Neural progenitor cell (in vitro differentiated cells): Measurements from ENCODE around the gene FAM180A. TPM values are rescaled to one million over a fixed set of nuclear protein-coding genes. Genes with fewer than 3 reads are reported as not detected.

Experiments
- DNase-seq: peaks from one replicate; pipeline ENCODE4 v3.0.0-alpha.2; 2016; ENCODE audit warnings: low spot score
- H2AFZ ChIP-seq: fragments of 200-600 bp; sonication (generic); replicated peaks from 2 replicates; pipeline ENCODE4 v1.6.1; 2016; ENCODE audit warnings: antibody characterized with exemption
- H3F3A ChIP-seq: fragments of 200-600 bp; sonication (generic); 2 replicates; pipeline ENCODE4 v1.6.1; 2016; ENCODE audit warnings: antibody characterized with exemption, low read depth
- H3K27ac ChIP-seq: fragments of 200-600 bp; sonication (generic); 2 replicates; pipeline ENCODE4 v1.5.1; 2016; ENCODE audit warnings: mild to moderate bottlenecking
- H3K27me3 ChIP-seq: fragments of 200-600 bp; sonication (generic); 2 replicates; pipeline ENCODE4 v1.6.1; 2016; ENCODE audit warnings: mild to moderate bottlenecking, moderate library complexity
- H3K36me3 ChIP-seq: fragments of 200-600 bp; sonication (generic); 2 replicates; pipeline ENCODE4 v1.5.1; 2016
- H3K4me1 ChIP-seq: fragments of 200-600 bp; sonication (generic); 2 replicates; pipeline ENCODE4 v1.6.1; 2016; ENCODE audit warnings: mixed run types
- H3K4me2 ChIP-seq: fragments of 200-600 bp; sonication (generic); 2 replicates; pipeline ENCODE4 v1.6.1; 2016
- H3K4me3 ChIP-seq: fragments of 200-600 bp; sonication (generic); 2 replicates; pipeline ENCODE4 v1.5.1; 2016
- H3K79me2 ChIP-seq: fragments of 200-600 bp; sonication (generic); 2 replicates; pipeline ENCODE4 v1.6.1; 2016; ENCODE audit warnings: low read depth
- H3K9ac ChIP-seq: fragments of 200-600 bp; sonication (generic); 2 replicates; pipeline ENCODE4 v1.6.1; 2016
- H3K9me3 ChIP-seq: fragments of 200-600 bp; sonication (generic); 2 replicates; pipeline ENCODE4 v1.5.1; 2016; ENCODE audit warnings: low read depth
- H4K20me1 ChIP-seq: fragments of 200-600 bp; sonication (generic); 2 replicates; pipeline ENCODE4 v1.6.1; 2016; ENCODE audit warnings: low read depth
- H3K27ac Mint-ChIP-seq: 3 replicates; pipeline ENCODE4 v1.8.0; 2021; ENCODE audit warnings: mixed read lengths
- H3K27me3 Mint-ChIP-seq: 2 replicates; pipeline ENCODE4 v1.8.0; 2022; ENCODE audit warnings: low read depth, mild to moderate bottlenecking, inconsistent platforms, moderate library complexity, mixed read lengths; ENCODE audit not compliant: insufficient read depth
- H3K36me3 Mint-ChIP-seq: 3 replicates; pipeline ENCODE4 v1.8.0; 2021; ENCODE audit warnings: mixed read lengths
- H3K4me1 Mint-ChIP-seq: 3 replicates; pipeline ENCODE4 v1.8.0; 2021; ENCODE audit warnings: mixed read lengths
- H3K4me3 Mint-ChIP-seq: 3 replicates; pipeline ENCODE4 v1.8.0; 2021; ENCODE audit warnings: mild to moderate bottlenecking, moderate library complexity, mixed read lengths
- H3K9me3 Mint-ChIP-seq: 3 replicates; pipeline ENCODE4 v1.8.0; 2020; ENCODE audit warnings: mixed read lengths
- CTCF ChIP-seq: fragments of 200-600 bp; sonication (generic); IDR thresholded peaks from 2 replicates; pipeline ENCODE4 v1.5.1; 2017; ENCODE audit warnings: antibody characterized with exemption, mild to moderate bottlenecking
- EZH2 ChIP-seq: fragments of 200-600 bp; sonication (generic); IDR thresholded peaks from 2 replicates; pipeline ENCODE4 v1.6.1; 2017; ENCODE audit warnings: antibody characterized with exemption, mild to moderate bottlenecking, moderate library complexity
- EZH2phosphoT487 ChIP-seq: fragments of 200-600 bp; sonication (generic); IDR thresholded peaks from 2 replicates; pipeline ENCODE4 v1.6.1; 2017; ENCODE audit warnings: antibody characterized with exemption
- total RNA-seq: library from RNA; depleted of rRNA; stranded (reverse); fragments of >200 nt; gene quantifications from 2 replicates; pipeline ENCODE4 v1.2.3, GENCODE V29; 2015; ENCODE audit warnings: low replicate concordance

FAM180A gene
- total RNA-seq, 1 donor from 2014 or later = not detected

DNA sequence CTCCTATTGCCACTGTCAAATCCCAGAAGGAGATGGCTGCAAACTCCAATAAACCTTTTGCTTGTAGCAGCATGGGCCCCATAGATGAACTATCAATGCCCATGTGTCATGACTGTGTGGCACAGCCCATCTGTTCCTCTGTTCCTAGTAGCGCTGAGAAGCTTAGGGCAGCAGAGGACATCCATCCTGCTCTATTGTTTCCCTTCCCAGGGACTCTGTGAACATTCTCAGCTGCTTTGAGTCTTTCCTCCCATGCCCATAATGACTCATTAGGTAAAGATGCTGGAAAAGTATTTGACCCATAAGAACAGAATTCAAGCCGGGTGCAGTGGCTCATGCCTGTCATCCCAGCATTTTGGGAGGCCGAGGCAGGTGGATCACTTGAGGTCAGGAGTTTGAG, 58.0 kb downstream of the FAM180A start:
- Mint-ChIP-seq H3K27me3 (peaks cover 2% of the 10 kb centered on the region), H3K4me1 (no peaks in the 10 kb centered on the region), H3K4me3 (no peak overlapping the region), H3K27ac (no peak overlapping the region), H3K36me3 (peaks cover 17% of the 10 kb centered on the region), H3K9me3 (no peaks in the 10 kb centered on the region)
- Histone ChIP-seq H4K20me1 (no peaks in the 10 kb centered on the region), H3K79me2 (no peaks in the 10 kb centered on the region), H3K27ac (no peak overlapping the region), H3K36me3 (no peaks in the 10 kb centered on the region), H3K9me3 (no peaks in the 10 kb centered on the region), H3F3A (no peaks in the 10 kb centered on the region), H3K9ac (no peak overlapping the region), H3K4me3 (no peak overlapping the region), H3K27me3 (no peaks in the 10 kb centered on the region), H3K4me2 (no peak overlapping the region), H3K4me1 (no peaks in the 10 kb centered on the region), H2AFZ (no peak overlapping the region)
- DNase-seq = no peak
- TF ChIP-seq EZH2phosphoT487 (no peak), EZH2 (no peak), CTCF (no peak)

DNA sequence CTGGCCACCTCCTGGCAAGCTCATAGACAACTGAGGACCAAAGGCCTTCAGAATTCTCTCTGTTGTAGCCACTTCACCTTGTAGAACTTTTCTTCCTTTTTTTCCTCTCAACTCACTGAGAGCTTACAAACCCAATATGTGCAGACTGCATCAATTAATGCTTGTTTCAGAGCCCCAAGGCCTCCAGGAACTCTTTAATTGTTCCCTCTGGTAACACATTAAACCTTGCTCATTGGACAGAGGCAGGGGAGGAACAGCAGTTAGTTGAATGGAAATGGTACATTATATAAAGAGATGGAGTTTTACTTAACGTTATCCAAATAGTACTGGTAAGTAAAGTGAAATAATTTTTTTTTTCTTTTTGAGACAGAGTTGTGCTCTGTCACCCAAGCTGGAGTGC, 61.1 kb downstream of the FAM180A start:
- no peaks in the 10 kb centered on the region for H3K9me3 Mint-ChIP-seq
- no peak for TF ChIP-seq EZH2
- TF ChIP-seq EZH2phosphoT487 = no peak
- TF ChIP-seq CTCF = no peak
- no peak overlapping the region for H3K27ac ChIP-seq

DNA sequence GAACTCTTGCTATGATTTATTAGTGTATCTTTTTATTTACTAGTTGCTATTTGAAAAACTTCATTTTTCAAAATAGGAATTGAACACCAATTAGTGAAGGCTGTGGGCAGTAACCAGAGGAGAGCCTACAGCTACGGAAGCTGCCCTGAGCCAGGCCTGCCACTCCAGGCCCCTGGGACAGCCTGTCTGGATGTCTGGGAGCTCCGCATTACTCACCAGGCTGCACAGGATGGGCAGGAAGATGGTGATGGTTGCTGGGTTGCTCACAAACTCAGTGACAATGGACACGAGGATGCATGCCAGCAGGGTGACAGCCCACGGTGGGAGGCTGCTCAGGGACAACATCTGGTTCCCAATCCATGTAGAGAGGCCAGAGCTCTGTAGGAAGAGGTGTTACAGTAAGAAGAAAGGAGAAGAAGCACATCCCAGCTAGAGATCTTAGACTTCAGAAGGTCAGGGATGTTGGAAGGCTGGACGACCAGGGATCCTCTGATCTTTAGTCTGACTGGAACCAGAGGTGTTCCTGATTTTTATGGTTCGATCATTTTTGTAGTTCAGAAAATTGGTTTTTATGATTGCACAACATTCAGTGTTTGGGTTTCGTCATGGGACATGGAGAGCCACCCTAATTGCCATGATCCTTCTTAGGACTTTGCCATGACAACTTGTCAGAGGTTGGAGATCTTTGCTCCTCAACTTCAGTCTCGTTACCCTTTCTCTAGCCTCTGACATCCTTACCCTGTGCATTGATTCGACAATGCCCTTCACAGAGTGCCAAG, 63.1 kb downstream of the FAM180A start:
- Histone ChIP-seq H3K27ac (no peak overlapping the region), H3K9ac (no peak overlapping the region), H3K36me3 (no peaks in the 10 kb centered on the region), H3K79me2 (no peaks in the 10 kb centered on the region), H3K4me3 (no peak overlapping the region), H3K4me2 (no peak overlapping the region), H4K20me1 (no peaks in the 10 kb centered on the region), H3F3A (no peaks in the 10 kb centered on the region), H3K4me1 (no peaks in the 10 kb centered on the region), H3K27me3 (no peaks in the 10 kb centered on the region), H2AFZ (no peak overlapping the region), H3K9me3 (no peaks in the 10 kb centered on the region)
- peaks cover 20% of the 10 kb centered on the region for H3K36me3 Mint-ChIP-seq
- no peaks in the 10 kb centered on the region for H3K27me3 Mint-ChIP-seq
- H3K9me3 Mint-ChIP-seq = no peaks in the 10 kb centered on the region
- peaks cover 2% of the 10 kb centered on the region for H3K4me1 Mint-ChIP-seq
- H3K4me3 Mint-ChIP-seq = no peak overlapping the region
- no peak for DNase-seq
- no peak overlapping the region for H3K27ac Mint-ChIP-seq
- TF ChIP-seq EZH2 (no peak), EZH2phosphoT487 (no peak), CTCF (no peak)

More for the DNA sequence above, 61.1 kb downstream of the FAM180A start:
- Histone ChIP-seq H3K79me2 (no peaks in the 10 kb centered on the region), H3K4me1 (no peaks in the 10 kb centered on the region), H3F3A (no peaks in the 10 kb centered on the region), H3K4me2 (no peak overlapping the region), H3K27me3 (no peaks in the 10 kb centered on the region), H3K36me3 (no peaks in the 10 kb centered on the region), H4K20me1 (no peaks in the 10 kb centered on the region), H3K4me3 (no peak overlapping the region), H3K9ac (no peak overlapping the region), H2AFZ (no peak overlapping the region), H3K9me3 (no peaks in the 10 kb centered on the region)
- H3K4me3 Mint-ChIP-seq = no peak overlapping the region
- peaks cover 23% of the 10 kb centered on the region for H3K36me3 Mint-ChIP-seq
- no peak overlapping the region for H3K27ac Mint-ChIP-seq
- peaks cover 2% of the 10 kb centered on the region for H3K4me1 Mint-ChIP-seq
- peaks cover 2% of the 10 kb centered on the region for H3K27me3 Mint-ChIP-seq
- DNase-seq = no peak
